HG03571 (cell line): ENCODE data around the gene GPR63.

Source experiments
- ATAC-seq: cut with Tn5 transposase; IDR thresholded peaks from one replicate; pipeline ENCODE4 v1.9.1; 2021; ENCODE audit not compliant: unreplicated experiment

Gene GPR63

DNA sequence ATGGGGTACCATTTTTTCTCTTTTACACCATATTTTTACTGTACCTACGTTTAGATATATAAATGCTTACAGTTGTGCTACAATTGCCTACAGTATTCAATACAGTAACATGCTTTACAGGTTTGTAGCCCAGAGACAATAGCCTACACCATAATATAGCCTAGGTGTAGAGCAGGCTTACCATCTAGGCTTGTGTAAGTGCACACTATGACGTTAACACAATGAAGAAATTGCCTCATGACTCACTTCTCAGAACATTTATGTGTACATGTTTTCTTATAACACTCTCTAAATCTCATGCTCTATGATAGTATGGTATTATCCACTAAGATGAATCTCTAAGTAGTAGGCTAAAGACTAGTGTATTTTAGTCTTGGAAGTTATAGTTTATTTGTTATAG is 13.5 kb downstream of the GPR63 start:
- no peak for ATAC-seq

DNA sequence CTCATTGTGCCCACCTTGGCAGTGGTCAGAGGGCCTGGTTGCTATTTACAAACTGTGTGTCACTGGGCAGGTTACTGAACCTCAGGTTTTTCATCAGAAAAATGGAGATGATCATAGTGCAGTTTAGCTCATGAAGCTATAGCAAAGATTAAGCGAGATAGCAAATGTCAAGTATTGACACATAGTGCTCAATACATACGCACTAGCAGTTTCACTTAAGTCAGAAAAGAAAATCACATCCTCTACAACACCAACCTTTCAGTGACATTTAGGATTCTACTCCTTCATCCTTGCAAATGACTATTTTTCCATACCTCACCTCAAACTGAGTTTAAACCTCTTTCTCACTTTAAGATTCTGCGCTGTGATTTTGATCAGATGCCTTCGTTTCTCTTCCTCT is 16.2 kb downstream of the GPR63 start:
- no peak for ATAC-seq

DNA sequence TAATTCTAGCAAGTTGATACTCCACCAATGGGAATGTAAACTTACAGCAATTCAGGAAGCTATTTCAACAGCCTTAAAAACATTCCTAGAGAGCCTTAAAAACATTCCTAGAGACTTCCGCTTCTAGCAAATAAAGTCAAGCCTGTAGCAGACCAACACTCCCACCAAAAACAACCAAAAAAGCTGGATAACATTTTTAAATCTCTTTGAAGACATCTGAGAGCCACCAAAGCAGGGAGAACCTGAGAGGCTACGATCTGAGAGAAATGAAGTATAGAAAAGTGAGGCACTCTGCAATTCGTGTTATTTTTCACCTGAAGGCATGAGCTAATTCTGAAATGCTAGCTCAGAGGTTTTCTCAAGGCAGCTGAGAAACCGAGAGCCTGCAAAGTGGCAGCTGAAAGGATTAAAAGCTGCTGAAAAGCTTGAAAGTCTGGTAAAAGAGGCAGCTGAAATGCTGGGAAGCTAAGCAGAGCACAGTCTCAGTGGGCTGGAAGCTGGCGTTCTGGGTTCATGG is 20.9 kb downstream of the GPR63 start:
- ATAC-seq = no peak

DNA sequence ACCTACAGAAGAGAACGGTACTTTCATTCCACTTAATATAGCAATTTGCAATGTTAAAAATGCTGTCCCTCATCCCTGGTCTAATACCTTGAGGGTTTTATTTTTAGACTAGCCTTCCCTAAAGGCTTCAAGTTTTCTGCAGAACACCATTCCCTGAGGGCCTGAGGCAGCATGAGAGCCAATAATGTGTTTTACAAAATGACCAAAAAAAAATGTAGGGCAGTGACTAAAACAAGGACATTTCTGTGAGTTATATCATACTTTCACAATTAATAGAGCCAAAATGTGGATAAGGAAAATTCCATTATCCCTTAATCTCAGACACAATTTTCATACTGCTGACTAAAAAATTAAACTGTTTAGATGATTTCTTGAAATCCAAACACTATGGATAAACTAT is 22.7 kb downstream of the GPR63 start:
- ATAC-seq = no peak

DNA sequence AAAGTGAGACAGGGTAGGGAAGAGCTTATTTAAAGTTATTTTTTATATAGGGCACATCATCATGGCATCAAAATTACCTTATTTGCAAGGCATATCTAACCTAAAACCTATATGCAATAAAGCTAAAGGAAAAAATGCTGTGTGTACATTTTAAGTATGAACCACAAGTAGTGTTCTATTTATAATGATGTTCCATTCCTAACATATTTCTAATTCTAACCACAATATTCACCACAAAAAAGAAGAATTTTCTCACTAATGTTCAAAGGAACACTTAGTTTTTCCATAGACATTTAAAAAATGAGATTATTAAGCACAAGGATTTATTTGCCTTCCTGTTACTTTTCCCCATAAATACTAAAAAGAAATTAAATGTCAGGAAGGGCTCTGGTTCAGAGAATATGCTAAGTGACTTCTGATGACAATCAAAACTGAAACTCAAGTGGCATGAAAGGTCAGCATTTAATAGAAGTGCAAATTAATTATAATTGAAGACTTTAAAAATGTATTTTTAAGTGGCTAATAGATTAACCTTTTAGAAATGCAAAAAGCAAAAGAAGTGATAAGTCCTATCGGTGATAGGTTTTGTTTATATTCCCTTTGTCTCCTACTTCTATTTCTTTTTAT is 25.1 kb downstream of the GPR63 start:
- no peak for ATAC-seq

DNA sequence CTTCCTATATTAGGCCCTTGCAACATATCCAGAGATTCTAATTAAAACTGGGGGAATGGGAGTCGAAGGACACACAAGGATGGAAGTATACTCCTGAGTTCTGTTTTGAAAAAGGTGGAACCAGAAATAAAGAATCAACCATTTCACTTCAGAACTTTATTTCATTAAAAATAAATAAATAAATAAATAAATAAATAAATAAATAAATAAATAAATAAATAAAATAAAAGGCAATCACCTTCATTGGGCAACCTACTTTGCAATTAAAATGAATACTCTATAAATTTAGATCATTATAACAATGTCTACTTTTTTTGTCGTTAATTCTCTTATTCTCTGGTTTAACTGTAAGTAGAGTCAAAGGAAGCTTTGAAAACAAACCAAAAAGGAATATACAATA is 25.6 kb downstream of the GPR63 start:
- no peak for ATAC-seq

DNA sequence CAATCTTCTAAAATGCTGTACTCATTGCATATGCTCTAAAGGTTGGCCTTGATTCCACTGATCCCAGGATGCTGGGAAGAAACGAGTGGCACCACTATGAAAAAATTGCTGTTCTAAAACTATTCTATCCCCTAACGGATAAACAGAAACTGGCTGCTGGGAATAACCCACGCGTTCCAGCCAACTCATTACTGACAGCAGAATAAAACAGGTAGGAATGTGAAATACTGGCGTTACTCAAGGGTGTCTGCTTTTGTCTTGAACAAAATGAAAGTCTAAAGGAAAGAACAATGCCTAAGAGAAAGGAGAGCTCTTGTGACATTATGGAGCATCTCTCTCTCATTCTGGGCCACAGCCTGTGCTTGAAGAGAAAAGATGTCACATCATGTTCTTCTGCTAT is 26.1 kb downstream of the GPR63 start:
- ATAC-seq = no peak

DNA sequence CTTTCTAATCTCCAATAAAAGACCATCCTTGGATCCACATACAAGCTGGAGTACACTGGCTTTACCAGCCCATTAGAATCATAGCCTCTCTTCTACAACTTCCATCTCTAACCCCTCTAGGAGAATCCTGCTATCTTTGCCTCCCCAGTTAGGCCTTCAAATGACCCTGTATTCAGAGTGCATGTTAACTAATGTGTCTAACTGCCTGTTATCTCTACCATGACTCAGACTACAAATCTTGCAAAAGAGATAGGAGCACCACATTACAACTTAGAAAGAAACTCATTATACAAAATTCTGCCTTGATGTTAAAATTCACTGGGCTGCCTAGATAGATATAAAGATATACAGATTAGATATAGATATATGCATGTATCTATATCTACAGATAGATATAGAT is 28.2 kb downstream of the GPR63 start:
- no peak for ATAC-seq

DNA sequence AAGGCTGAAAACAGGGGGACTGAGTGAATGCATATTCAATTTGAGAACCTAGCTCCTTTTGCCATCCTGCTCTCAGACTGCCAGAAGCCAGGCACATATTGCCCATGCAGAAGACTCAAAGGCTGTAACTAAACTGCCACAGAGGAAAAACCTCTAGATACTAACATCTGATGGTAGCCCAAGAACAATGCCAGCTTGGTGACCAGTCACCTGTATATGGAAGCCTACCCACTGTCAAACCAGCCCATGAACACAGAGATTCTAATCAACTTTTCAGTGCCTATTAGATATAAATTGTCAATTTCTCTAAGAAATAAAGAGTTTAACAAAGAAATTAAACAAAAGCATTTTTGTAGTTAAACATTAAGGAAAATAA is 34.2 kb downstream of the GPR63 start:
- no peak for ATAC-seq

DNA sequence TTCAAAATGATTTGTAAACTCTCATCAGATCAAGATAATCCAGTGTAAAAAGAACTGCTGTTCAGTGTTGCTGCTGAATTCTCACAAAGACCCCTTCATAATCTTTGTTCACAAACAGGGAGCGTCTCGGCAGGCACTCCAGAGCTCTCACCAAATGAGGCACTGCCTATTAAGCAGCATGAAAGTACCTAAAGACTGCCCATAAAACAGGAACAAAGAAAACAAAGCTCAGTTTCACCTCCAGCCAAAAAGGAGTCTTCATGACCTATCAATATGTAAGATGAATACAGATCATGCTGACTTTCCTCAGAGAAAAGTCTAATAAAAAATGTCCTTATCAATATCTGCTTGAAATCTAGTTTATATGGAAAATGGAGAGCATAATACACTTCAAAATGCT is 41.8 kb downstream of the GPR63 start:
- peak; percentile 93 for ATAC-seq

DNA sequence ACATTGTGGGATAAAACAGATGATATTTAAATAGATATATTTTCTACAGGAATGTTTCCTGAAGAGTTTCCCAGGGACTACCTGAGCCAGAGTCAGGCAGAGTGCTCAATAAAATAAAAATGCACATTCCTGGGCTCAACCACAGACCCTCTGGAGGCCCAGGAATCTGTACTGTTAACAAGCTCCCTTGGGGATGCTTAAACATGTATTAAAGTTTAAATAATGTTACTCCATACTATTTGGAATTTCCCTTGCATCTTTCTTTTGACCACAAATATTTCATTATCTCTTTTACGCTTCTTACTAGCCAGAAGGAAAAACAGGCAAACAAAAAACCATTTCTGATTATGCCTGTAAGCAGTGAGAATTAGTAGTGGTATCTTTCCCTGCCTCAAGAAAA is 42.3 kb downstream of the GPR63 start:
- ATAC-seq = peak; percentile 18

DNA sequence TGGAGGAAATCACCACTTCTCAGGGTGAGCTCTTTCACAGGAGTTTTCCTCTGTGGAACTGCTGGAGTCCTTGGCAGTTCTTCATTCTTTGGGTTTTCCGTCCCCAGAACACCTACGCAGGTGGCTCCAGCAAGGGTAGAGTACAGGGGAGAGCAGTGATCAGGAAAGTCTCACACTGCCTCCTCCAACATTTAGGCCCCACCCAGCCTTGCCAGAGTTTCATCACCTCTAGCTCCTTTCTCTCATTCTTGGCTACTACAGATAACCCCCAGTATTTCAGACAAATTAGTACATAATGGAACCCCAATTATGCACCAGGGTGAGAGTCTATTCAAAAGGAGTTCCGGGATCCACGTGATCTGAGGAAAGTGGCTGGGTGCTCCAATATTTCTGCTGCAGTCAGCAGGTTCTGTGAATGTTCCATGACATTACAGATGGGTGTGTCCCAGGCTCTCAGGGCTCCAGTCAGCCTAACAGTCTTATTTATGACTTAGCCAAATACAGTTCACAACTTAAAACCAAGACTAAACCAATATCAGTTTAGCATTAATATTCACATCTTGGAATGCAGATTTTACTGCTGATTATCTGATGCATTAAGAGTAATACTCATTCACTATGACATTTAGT is 44.6 kb downstream of the GPR63 start:
- ATAC-seq = no peak

DNA sequence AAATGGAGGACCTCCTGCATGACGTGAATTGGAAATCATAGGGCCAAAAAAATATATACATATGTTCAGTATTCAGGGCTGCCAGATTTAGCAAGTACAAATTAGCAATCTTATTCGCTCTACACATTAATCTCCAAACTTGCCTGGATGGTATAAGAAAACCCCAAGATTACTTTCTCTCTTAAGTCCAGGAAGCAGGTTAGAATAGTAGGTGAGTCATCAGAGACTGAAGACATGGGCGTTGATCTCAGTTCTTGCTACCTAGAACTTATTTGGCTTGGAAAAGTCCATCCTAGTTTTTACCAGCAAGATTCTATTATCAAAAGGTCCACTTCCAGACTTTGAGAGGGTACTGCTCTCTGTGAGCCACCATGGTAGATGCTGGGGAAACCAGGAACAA is 47.4 kb downstream of the GPR63 start:
- no peak for ATAC-seq

DNA sequence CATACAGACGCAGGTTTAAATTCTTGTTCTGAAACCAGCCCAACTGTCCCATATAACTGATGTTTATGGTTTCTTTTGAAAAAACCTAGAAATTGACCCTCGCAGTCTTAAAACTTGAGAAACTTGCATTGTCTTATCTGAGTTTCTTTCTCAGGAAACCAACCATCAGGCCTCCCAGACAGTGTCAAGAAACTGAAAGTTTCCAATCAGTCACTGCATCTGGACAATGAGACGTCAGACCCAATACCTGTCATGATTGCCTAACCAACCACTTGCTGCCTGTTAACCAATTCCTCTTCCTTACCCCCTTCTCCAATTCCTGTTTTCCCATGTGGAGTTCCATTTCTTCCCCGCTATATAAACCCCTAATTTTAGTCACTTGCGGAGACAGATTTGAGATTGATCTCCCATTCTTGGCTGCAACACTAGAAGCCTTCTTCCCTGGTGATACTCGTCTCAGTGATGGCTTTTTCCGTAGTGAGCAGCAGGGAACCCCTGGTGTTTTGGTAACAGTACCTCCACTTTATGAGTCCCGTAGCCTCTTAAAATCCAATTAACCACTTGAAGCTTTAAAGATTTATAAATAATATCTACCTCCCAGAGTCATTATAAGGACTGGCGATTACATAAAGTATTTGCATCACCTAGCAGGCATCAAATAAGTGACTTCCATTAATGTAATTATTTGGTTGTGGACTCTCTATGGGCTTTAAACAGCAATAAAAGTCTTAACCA is 49.3 kb downstream of the GPR63 start:
- ATAC-seq = no peak

DNA sequence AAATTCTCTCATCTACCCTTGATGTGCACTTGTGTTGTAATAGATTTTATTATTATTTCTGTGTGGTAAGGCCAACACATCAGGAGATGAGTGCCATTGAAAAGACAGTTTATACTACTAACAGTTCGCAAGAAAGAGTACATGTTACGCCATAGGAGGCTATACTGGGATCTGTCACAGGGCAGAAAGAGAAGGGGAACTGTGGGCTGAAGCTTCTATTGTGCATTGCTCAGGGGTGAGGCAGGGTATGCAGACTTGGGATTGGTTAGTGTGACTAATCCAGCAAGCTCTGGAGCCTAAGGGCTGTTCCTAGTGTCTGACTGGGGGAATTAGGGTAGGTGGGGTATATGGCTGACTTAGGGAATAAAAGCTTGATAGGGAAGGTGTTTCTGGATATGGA is 50.9 kb downstream of the GPR63 start:
- ATAC-seq = no peak

DNA sequence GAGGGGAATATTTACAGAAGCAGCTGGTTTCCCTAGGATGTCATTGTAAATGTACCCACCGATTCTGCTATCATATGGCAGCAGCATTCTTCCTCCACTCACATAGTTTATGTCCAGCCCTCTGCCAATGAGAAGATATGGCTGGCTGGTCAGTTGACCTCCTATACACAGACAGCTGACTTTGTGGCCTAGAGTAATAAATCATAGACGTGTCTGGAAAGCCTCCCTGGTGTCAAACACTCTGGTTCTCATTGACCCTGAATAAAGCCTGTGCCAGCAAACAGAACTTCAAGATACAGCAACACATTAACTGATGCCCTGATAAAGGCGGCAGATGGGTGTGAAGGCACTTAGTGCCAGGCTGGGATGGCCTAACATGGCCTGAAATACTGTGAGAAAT is 52.6 kb downstream of the GPR63 start:
- no peak for ATAC-seq

DNA sequence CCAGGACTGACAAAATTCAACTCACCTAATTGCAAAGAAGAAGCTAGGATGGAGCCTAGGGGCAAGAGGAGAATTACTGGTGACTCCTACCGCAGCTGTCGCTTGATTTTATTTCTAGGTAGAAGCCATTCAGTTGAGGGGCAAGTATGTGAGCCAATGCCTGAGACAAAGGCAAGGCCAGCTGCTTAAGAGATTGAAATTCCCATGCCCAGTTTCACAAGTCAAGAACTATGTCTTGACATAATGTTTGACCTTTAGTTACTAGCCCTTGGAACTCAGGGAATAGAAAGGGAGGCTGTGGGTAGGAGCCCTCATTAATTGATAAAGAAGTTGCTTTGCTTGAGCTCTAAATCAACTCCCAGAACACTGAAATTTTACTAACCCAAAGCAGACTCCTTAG is 54.0 kb downstream of the GPR63 start:
- no peak for ATAC-seq

DNA sequence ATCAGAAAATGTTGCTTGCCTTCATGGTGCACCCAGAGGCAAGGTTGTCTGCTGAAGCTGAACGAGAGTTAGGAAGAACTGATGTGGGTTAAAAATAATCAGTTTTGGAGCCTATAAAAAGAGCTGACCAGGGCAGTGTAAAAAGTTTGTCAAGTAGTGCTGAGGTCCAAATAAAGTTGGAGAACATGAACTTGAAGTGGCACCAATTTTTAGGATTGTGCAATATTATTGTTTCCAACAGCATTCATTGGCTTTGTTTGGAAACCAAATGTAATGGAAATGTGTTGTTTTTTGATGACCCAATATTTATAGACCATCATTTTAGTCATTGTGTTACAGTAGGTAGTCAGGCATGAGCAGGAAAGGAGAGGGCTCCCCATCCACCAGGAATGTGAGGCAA is 55.7 kb downstream of the GPR63 start:
- ATAC-seq = no peak

DNA sequence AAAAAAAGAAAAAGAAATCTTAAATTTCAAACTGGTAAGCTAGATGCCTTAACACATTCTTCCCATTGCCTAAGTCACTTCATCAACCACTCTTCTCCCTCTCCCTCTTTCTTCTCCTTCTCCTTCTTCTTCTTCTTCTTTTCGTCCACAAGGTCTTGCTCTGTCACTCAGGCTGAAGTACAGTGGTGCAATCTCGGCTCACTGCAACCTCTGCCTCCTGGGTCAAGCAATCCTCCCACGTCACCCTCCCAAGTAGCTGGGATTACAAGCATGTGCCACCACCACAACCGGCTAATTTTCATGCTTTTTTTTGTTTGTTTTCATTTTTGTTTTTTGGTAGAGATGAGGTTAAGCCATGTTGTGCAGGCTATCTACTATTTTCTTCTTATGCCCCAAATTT is 60.2 kb downstream of the GPR63 start:
- no peak for ATAC-seq

DNA sequence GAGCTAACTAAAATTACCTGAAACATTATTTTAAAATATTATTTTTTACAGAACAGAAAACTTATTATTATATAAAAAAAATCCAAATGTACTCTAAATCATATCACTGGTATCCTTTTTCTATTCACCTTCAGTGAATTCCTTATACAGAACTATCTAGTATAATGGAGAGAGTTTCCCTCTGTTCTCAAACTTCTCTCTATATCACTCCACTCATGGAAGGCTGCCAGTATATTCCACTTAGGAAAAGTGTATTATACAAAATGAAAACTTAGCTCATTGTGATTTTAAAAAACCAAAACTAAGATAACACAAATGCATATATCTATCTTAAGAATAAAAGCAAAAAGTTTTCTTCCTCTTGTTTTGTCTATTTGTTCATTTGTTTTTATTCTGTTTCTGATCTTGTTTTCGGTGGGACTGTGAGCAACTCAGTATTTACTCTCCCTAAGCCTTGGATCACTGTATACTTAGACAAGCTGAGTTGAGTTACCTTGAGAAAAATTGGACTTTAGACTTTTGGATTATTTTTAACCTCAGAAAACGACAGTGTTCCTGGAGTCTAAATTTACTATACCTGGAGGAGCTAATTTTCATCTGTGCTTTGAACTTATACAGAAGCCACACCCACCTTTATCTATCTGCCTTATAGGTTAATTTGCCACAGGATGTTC is 61.4 kb downstream of the GPR63 start:
- ATAC-seq = no peak

DNA sequence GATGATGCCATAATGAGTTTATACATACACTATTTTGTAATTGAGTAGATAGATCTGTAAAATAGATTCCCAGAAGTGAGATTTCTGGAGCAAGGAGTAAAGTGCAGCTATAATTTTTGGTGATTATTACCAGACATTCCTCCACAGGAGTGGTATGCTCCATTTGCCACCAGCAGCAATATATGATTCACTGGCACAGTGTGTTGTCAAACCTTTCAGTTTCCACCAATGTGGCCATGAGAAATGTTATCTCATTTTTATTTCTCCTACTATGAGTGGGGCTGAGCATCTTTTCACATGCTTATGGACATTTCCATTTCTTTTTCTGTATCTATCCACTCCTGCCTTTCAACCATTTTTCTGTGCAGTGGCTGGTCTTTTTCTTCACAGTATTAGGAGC is 70.5 kb downstream of the GPR63 start:
- no peak for ATAC-seq

DNA sequence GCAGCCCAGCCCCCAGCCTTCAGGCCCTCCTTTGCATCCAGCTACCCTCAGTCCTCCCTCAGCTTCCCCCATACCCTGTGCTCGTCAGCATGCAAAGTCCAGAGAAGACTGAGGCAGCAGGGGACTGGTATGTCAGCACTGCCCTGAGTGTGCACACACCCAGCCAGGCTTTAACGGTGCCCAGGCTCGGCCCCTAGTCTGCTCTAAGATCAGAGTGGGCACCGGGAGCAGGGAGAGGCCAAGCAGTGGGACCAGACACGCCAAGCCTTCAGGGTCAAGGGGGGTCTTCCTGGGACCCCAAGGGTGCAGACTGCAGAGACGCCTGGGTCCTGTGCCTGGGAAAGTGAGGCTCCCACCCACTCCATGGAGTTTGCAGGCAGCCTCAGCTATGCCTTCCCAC is 74.7 kb downstream of the GPR63 start:
- no peak for ATAC-seq
